ENCODE measurements around the gene GIT2. TPM values are rescaled to one million over a fixed set of nuclear protein-coding genes. Genes with fewer than 3 reads are reported as not detected.

GIT2 gene
- total and polyA plus RNA-seq, 2 of the 13 experiments (the other 11 are each of a cell fraction or from before 2014, with no cell fraction given) = 18.4 to 19.8 TPM

DNA sequence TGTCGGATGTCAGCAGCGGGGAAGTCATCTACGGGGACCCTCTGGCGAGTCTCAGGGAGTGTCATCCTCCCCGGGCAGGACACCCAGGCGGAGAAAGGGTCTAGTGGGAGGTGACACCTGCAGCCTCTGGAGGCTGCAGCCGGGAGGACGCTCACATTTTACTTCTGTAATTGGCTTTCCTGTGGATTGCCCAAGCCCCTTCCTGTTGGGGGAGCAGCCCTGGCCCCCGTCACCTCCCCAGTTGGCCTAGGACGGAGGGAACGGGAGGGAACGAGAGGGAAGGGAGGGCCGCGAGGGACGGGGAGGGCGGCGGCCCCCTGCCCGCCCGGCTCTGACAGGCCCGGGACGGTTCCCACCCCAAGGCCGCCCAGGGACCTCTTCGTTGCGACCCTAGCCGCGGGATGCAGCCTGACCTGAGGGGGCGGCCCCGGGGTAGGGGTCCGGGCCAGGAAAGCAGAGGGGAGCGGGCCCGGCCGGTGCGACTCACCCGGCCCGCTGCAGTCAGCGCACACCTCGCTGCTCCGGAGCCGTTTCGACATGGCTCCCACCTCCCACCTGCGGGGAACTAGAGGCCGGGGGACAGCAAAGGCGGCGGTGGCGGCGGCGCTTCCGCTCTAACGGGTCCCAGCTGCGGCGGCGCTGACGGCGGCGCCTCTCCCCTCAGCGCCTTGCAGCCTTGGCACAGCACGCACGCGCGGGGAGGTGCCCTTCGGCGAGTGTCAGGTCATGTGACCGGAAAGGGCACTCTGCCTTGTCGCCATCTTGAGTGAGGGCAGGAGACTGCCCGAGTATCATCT lies at the start of gene GIT2 (continued):
- TF ChIP-seq CCDC6 (CRISPR knock-in tag; IDR thresholded peaks at IDR 0.05) (no peak; the same call in 1 of the 2 replicates), ATF7 (IDR thresholded peaks at IDR 0.05) (no peak), ATF7 (CRISPR knock-in tag; IDR thresholded peaks at IDR 0.05) (no peak), ZNF274 (CRISPR knock-in tag; IDR thresholded peaks at IDR 0.05) (0 out of 2 replicates have a peak, but pooled peaks have one; percentile 45), ZNF572 (CRISPR knock-in tag; IDR thresholded peaks at IDR 0.05) (peak; percentile 85; the same call in 1 of the 2 replicates), MTF1 (CRISPR knock-in tag; IDR thresholded peaks at IDR 0.05) (no peak), NPAS2 (CRISPR knock-in tag; IDR thresholded peaks at IDR 0.05; ENCODE audit: borderline replicate concordance) (no peak), CHCHD3 (CRISPR knock-in tag; IDR thresholded peaks at IDR 0.05) (no peak), SRY (CRISPR knock-in tag; IDR thresholded peaks at IDR 0.05) (0 out of 2 replicates have a peak, but pooled peaks have one; percentile 46), RBM39 (IDR thresholded peaks at IDR 0.05; ENCODE audit: low read depth, low read length, poor library complexity, severe bottlenecking) (no peak), ZNF672 (CRISPR knock-in tag; IDR thresholded peaks at IDR 0.05) (no peak), MBNL3 (CRISPR knock-in tag; conservative IDR thresholded peaks at IDR 0.05) (no peak), ZNF570 (CRISPR knock-in tag; IDR thresholded peaks at IDR 0.05; ENCODE audit: borderline replicate concordance) (no peak)
- TF ChIP-seq, protein P1, sequence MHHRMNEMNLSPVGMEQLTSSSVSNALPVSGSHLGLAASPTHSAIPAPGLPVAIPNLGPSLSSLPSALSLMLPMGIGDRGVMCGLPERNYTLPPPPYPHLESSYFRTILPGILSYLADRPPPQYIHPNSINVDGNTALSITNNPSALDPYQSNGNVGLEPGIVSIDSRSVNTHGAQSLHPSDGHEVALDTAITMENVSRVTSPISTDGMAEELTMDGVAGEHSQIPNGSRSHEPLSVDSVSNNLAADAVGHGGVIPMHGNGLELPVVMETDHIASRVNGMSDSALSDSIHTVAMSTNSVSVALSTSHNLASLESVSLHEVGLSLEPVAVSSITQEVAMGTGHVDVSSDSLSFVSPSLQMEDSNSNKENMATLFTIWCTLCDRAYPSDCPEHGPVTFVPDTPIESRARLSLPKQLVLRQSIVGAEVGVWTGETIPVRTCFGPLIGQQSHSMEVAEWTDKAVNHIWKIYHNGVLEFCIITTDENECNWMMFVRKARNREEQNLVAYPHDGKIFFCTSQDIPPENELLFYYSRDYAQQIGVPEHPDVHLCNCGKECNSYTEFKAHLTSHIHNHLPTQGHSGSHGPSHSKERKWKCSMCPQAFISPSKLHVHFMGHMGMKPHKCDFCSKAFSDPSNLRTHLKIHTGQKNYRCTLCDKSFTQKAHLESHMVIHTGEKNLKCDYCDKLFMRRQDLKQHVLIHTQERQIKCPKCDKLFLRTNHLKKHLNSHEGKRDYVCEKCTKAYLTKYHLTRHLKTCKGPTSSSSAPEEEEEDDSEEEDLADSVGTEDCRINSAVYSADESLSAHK (CRISPR knock-in tag; IDR thresholded peaks at IDR 0.05; ENCODE audit: borderline replicate concordance) = no peak
- TF ChIP-seq, protein P2, sequence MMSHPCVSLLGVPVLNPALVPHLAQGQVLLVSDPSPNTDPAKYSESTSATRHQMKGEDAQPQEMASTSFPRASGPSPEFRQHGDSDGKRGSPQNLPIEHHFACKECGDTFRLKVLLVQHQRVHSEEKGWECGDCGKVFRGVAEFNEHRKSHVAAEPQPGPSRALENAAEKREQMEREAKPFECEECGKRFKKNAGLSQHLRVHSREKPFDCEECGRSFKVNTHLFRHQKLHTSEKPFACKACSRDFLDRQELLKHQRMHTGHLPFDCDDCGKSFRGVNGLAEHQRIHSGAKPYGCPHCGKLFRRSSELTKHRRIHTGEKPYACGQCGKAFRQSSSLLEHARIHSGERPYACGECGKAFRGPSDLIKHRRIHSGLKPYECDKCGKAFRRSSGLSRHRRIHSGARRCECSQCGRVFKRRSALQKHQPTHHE (CRISPR knock-in tag; IDR thresholded peaks at IDR 0.05; ENCODE audit: borderline replicate concordance) = peak; percentile 75; the same call in 1 of the 2 replicates
- TF ChIP-seq, protein P3, sequence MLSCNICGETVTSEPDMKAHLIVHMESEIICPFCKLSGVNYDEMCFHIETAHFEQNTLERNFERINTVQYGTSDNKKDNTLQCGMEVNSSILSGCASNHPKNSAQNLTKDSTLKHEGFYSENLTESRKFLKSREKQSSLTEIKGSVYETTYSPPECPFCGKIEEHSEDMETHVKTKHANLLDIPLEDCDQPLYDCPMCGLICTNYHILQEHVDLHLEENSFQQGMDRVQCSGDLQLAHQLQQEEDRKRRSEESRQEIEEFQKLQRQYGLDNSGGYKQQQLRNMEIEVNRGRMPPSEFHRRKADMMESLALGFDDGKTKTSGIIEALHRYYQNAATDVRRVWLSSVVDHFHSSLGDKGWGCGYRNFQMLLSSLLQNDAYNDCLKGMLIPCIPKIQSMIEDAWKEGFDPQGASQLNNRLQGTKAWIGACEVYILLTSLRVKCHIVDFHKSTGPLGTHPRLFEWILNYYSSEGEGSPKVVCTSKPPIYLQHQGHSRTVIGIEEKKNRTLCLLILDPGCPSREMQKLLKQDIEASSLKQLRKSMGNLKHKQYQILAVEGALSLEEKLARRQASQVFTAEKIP (CRISPR knock-in tag; IDR thresholded peaks at IDR 0.05; ENCODE audit: borderline replicate concordance) = no peak
- TF ChIP-seq, protein P4, sequence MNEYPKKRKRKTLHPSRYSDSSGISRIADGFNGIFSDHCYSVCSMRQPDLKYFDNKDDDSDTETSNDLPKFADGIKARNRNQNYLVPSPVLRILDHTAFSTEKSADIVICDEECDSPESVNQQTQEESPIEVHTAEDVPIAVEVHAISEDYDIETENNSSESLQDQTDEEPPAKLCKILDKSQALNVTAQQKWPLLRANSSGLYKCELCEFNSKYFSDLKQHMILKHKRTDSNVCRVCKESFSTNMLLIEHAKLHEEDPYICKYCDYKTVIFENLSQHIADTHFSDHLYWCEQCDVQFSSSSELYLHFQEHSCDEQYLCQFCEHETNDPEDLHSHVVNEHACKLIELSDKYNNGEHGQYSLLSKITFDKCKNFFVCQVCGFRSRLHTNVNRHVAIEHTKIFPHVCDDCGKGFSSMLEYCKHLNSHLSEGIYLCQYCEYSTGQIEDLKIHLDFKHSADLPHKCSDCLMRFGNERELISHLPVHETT (CRISPR knock-in tag; conservative IDR thresholded peaks at IDR 0.05) = peak; percentile 48; the same call in 1 of the 2 replicates
- TF ChIP-seq, protein P5, sequence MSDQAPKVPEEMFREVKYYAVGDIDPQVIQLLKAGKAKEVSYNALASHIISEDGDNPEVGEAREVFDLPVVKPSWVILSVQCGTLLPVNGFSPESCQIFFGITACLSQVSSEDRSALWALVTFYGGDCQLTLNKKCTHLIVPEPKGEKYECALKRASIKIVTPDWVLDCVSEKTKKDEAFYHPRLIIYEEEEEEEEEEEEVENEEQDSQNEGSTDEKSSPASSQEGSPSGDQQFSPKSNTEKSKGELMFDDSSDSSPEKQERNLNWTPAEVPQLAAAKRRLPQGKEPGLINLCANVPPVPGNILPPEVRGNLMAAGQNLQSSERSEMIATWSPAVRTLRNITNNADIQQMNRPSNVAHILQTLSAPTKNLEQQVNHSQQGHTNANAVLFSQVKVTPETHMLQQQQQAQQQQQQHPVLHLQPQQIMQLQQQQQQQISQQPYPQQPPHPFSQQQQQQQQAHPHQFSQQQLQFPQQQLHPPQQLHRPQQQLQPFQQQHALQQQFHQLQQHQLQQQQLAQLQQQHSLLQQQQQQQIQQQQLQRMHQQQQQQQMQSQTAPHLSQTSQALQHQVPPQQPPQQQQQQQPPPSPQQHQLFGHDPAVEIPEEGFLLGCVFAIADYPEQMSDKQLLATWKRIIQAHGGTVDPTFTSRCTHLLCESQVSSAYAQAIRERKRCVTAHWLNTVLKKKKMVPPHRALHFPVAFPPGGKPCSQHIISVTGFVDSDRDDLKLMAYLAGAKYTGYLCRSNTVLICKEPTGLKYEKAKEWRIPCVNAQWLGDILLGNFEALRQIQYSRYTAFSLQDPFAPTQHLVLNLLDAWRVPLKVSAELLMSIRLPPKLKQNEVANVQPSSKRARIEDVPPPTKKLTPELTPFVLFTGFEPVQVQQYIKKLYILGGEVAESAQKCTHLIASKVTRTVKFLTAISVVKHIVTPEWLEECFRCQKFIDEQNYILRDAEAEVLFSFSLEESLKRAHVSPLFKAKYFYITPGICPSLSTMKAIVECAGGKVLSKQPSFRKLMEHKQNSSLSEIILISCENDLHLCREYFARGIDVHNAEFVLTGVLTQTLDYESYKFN (CRISPR knock-in tag; conservative IDR thresholded peaks at IDR 0.05) = 0 out of 2 replicates have a peak, but pooled peaks have one; percentile 44

All from HepG2 (cell line).